Breast epithelium (tissue), 3 donors: Measurements from ENCODE around the gene N4BP2L1.

Experiments
- CTCF ChIP-seq, 3 donors: fragments of 450-650 bp; IDR thresholded peaks; one replicate each; pipeline ENCODE4 v1.5.1; 2016 to 2017; ENCODE audit warnings: antibody characterized with exemption in 3 of 3, mild to moderate bottlenecking in 3 of 3, moderate library complexity in 3 of 3
- POLR2A ChIP-seq: fragments of 450-650 bp; IDR thresholded peaks from one replicate; pipeline ENCODE4 v1.6.1; 2016; ENCODE audit warnings: antibody characterized with exemption, mild to moderate bottlenecking, moderate library complexity
- POLR2AphosphoS5 ChIP-seq, 3 donors: sonication (generic); formaldehyde crosslinking; IDR thresholded peaks; one replicate each; pipeline ENCODE4 v1.6.1; 2017; ENCODE audit warnings: antibody characterized with exemption in 3 of 3

GRCh38 chr13:32407854-32408253, 20.1 kb downstream of the N4BP2L1 start:
- TF ChIP-seq CTCF (IDR thresholded peaks at IDR 0.05) (no peak), POLR2AphosphoS5 (IDR thresholded peaks at IDR 0.05) (no peak), POLR2A (no peak)
